Measurements from ENCODE around the gene ATF6B. TPM values are rescaled to one million over a fixed set of nuclear protein-coding genes. Genes with fewer than 3 reads are reported as not detected.

The ATF6B gene
- total and polyA plus RNA-seq, 2 of the 13 experiments (the other 11 are each of a cell fraction or from before 2014, with no cell fraction given): 18.1 to 44.0 TPM

DNA sequence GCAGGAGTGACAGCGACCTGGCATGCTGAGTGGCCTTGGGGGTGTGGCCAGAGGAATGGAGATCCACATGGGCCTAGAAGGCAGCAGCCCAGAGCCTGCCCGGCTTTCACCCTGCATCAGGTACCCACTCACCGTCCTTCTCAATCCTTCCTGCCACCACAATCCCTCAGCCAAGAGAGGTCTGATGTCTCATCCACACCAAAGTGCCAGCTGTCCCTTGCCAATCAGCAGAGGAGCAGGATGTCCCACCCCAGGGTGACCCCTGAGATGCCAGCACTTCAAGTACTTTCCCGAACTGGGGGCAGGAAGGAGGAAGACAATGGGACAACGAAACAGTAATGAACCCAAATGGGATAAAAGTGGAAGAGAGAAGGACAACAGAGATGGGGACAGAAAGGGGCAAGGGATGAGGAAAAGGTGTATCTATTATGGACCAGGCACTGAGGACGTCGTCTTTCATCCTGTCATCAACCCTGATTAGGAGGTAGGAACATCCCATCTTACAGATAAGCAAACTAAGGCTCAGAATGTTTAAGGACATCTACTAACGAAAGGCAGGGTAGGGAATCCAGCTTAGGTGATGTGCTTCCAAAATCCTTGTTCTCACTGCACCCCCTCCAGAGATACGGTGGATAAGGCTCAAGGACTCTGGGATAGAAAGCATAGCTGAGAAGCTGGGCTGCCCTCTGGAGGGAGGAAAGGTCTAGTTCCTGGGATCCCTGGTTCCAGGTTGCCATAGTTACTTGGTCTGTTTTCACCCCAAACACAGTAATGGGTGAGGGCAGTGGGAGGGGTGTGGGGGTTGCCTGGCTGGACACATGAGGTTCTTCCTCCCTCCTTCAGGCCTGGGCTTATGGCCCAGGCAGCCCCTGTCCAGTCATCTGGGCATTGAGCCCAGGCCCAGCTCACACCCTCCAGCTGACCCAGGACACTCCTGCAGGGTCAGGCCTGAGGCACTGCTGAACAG is 14.4 kb downstream of the ATF6B start (continued):
- TF ChIP-seq, protein P1, sequence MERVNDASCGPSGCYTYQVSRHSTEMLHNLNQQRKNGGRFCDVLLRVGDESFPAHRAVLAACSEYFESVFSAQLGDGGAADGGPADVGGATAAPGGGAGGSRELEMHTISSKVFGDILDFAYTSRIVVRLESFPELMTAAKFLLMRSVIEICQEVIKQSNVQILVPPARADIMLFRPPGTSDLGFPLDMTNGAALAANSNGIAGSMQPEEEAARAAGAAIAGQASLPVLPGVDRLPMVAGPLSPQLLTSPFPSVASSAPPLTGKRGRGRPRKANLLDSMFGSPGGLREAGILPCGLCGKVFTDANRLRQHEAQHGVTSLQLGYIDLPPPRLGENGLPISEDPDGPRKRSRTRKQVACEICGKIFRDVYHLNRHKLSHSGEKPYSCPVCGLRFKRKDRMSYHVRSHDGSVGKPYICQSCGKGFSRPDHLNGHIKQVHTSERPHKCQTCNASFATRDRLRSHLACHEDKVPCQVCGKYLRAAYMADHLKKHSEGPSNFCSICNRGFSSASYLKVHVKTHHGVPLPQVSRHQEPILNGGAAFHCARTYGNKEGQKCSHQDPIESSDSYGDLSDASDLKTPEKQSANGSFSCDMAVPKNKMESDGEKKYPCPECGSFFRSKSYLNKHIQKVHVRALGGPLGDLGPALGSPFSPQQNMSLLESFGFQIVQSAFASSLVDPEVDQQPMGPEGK (CRISPR knock-in tag; IDR thresholded peaks at IDR 0.05): peak; percentile 61; the same call in 1 of the 2 replicates
- no peak for TF ChIP-seq ARHGAP35 (CRISPR knock-in tag; IDR thresholded peaks at IDR 0.05; ENCODE audit: borderline replicate concordance)
- TF ChIP-seq TMF1 (CRISPR knock-in tag; IDR thresholded peaks at IDR 0.05; ENCODE audit: low read depth): no peak
- no peak for TF ChIP-seq MIER2 (CRISPR knock-in tag; IDR thresholded peaks at IDR 0.05)
- TF ChIP-seq, protein P2, sequence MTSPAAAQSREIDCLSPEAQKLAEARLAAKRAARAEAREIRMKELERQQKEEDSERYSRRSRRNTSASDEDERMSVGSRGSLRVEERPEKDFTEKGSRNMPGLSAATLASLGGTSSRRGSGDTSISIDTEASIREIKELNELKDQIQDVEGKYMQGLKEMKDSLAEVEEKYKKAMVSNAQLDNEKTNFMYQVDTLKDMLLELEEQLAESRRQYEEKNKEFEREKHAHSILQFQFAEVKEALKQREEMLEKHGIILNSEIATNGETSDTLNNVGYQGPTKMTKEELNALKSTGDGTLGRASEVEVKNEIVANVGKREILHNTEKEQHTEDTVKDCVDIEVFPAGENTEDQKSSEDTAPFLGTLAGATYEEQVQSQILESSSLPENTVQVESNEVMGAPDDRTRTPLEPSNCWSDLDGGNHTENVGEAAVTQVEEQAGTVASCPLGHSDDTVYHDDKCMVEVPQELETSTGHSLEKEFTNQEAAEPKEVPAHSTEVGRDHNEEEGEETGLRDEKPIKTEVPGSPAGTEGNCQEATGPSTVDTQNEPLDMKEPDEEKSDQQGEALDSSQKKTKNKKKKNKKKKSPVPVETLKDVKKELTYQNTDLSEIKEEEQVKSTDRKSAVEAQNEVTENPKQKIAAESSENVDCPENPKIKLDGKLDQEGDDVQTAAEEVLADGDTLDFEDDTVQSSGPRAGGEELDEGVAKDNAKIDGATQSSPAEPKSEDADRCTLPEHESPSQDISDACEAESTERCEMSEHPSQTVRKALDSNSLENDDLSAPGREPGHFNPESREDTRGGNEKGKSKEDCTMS (CRISPR knock-in tag; conservative IDR thresholded peaks at IDR 0.05): no peak
- no peak for TF ChIP-seq SCMH1 (CRISPR knock-in tag; IDR thresholded peaks at IDR 0.05; ENCODE audit: borderline replicate concordance)

Data from HepG2 (cell line).